Gastrocnemius medialis (tissue), 4 donors: Measurements from ENCODE around the gene C6orf89. TPM values are rescaled to one million over a fixed set of nuclear protein-coding genes. Genes with fewer than 3 reads are reported as not detected.
A peak's percentile ranks its signal among the peaks of the same experiment; 100 is the strongest.

Experiments
- ATAC-seq, 2 donors: fragments of 150-250 bp; one replicate each; pipeline ENCODE4 v1.9.1; 2016
- DNase-seq, 2 donors: peaks; one replicate each; pipeline ENCODE4 v3.0.0-alpha.2; 2019
- H3K27ac ChIP-seq, 4 donors: fragments of 200-600 bp; sonication (generic); 1 replicate in 1 of 4; 2 replicates in 3 of 4; pipeline ENCODE4 v1.5.1; 2016 to 2018; ENCODE audit warnings: mild to moderate bottlenecking in 2 of 4, moderate library complexity in 1 of 4
- H3K27me3 ChIP-seq, 3 donors: fragments of 200-600 bp; sonication (generic) in 2 of 3; 1 replicate in 1 of 3; 2 replicates in 2 of 3; pipeline versions ENCODE4 v1.5.1 to v1.6.0; 2016 to 2019; ENCODE audit warnings: mild to moderate bottlenecking in 1 of 3, moderate library complexity in 1 of 3
- H3K36me3 ChIP-seq, 2 donors: fragments of 200-600 bp; sonication (generic) in 1 of 2; one replicate each; pipeline ENCODE4 v1.5.1; 2017 to 2018
- H3K4me1 ChIP-seq, 2 donors: fragments of 200-600 bp; sonication (generic) in 1 of 2; one replicate each; pipeline ENCODE4 v1.5.1; 2016 to 2017; ENCODE audit warnings: mild to moderate bottlenecking in 2 of 2
- H3K4me3 ChIP-seq, 4 donors: fragments of 200-600 bp; sonication (generic) in 3 of 4; 1 replicate in 1 of 4; 2 replicates in 3 of 4; pipeline ENCODE4 v1.5.1; 2016 to 2019; ENCODE audit warnings: mild to moderate bottlenecking in 2 of 4
- H3K9me3 ChIP-seq, 3 donors: fragments of 200-600 bp; sonication (generic) in 2 of 3; 1 replicate in 1 of 3; 2 replicates in 2 of 3; pipeline ENCODE4 v1.5.1; 2016 to 2019
- CTCF ChIP-seq, 5 experiments: fragments of 450-650 bp in 3 of 5; fragments of 200-600 bp in 2 of 5; sonication (generic) in 2 of 5; IDR thresholded peaks in 4 of 5; conservative IDR thresholded peaks in 1 of 5; 1 replicate in 4 of 5; 2 replicates in 1 of 5; pipeline ENCODE4 v1.5.1; 2016 to 2019; ENCODE audit warnings: antibody characterized with exemption in 5 of 5, mild to moderate bottlenecking in 3 of 5, moderate library complexity in 3 of 5
- POLR2A ChIP-seq, 2 donors: fragments of 450-650 bp; IDR thresholded peaks; one replicate each; pipeline ENCODE4 v1.6.1; 2017; ENCODE audit warnings: antibody characterized with exemption in 2 of 2, mild to moderate bottlenecking in 2 of 2, moderate library complexity in 2 of 2
- in situ Hi-C, 4 donors: fragments of 200-750 bp; cut with MboI; loops; one replicate each; pipeline versions ENCODE4 v1.15.0 to v1.8.0; 2017; ENCODE audit warnings: low sequenced_read_pairs in 4 of 4
- intact Hi-C: fragments of 100-400 bp; cut with DNase I; formaldehyde crosslinking; loops from one replicate; pipeline ENCODE4 v1.15.1; 2023; ENCODE audit warnings: low total_unique reads
- total RNA-seq, 4 donors: library from RNA; depleted of rRNA; stranded (reverse); fragments of >200 nt; gene quantifications; one replicate each; pipeline versions ENCODE4 v1.1.0 to v1.2.3, GENCODE V29; 2016

C6orf89 gene
- total RNA-seq, 4 donors from 2014 or later, result 30.8 to 53.2 (median 38.8) TPM

GRCh38 chr6:36851626-36852025, 34.1 kb upstream of the C6orf89 start:
- H3K4me1 ChIP-seq, result peaks cover 29 to 34% of the 10 kb centered on the region in 2 donors
- no peak for DNase-seq
- in situ Hi-C loops, result loop anchor here (5.0 to 25.0 kb wide), 3 partner anchors 84 to 239 kb away; no protein-coding TSS in a partner anchor

GRCh38 chr6:36852481-36853147, 33.1 kb upstream of the C6orf89 start:
- no peaks in the 10 kb centered on the region for H3K9me3 ChIP-seq
- in situ Hi-C loops, result loop anchor here (5.0 to 25.0 kb wide), 3 partner anchors 85 to 240 kb away; no protein-coding TSS in a partner anchor
- peak; percentile 52 to 72 for ATAC-seq
- H3K4me3 ChIP-seq, result no peak overlapping the region
- peak in 1 of 2 donors; percentile 68 for DNase-seq
- H3K4me1 ChIP-seq, result peaks cover 29 to 34% of the 10 kb centered on the region in 2 donors
- peak overlapping the region; percentile 69 to 88 (median 74) for H3K27ac ChIP-seq
- intact Hi-C loops, result loop anchor here (5.0 kb wide), 2 partner anchors 170 to 235 kb away; no protein-coding TSS in a partner anchor
- H3K27me3 ChIP-seq, result no peaks in the 10 kb centered on the region
- TF ChIP-seq POLR2A (IDR thresholded peaks at IDR 0.05) (no peak), CTCF (IDR thresholded peaks at IDR 0.05 in 4 of 5, conservative IDR thresholded peaks at IDR 0.05 in 1 of 5) (peak in 1 of 5 experiments; percentile 9)
- H3K36me3 ChIP-seq, result peaks cover 0 to 11% of the 10 kb centered on the region in 2 donors

More at GRCh38 chr6:36851626-36852025, 34.1 kb upstream of the C6orf89 start:
- no peaks in the 10 kb centered on the region for H3K27me3 ChIP-seq
- H3K27ac ChIP-seq, result no peak overlapping the region
- no peak overlapping the region for H3K4me3 ChIP-seq
- H3K36me3 ChIP-seq, result peaks cover 0 to 11% of the 10 kb centered on the region in 2 donors
- no peak for ATAC-seq
- no peak for TF ChIP-seq POLR2A (IDR thresholded peaks at IDR 0.05)
- no peak for TF ChIP-seq CTCF (IDR thresholded peaks at IDR 0.05 in 4 of 5, conservative IDR thresholded peaks at IDR 0.05 in 1 of 5)
- intact Hi-C loops, result loop anchor here (1.0 to 5.0 kb wide), 4 partner anchors 41 to 234 kb away; no protein-coding TSS in a partner anchor
- H3K9me3 ChIP-seq, result no peaks in the 10 kb centered on the region

- H3K27ac ChIP-seq, result peak overlapping the region; percentile 69 to 88 (median 74)
- in situ Hi-C loops, result loop anchor here (5.0 to 25.0 kb wide), 3 partner anchors 86 to 241 kb away; no protein-coding TSS in a partner anchor
- no peaks in the 10 kb centered on the region for H3K9me3 ChIP-seq
- H3K4me1 ChIP-seq, result peaks cover 29 to 34% of the 10 kb centered on the region in 2 donors
- no peaks in the 10 kb centered on the region for H3K27me3 ChIP-seq
- H3K36me3 ChIP-seq, result peaks cover 0 to 11% of the 10 kb centered on the region in 2 donors
- TF ChIP-seq POLR2A (IDR thresholded peaks at IDR 0.05) (no peak), CTCF (IDR thresholded peaks at IDR 0.05 in 4 of 5, conservative IDR thresholded peaks at IDR 0.05 in 1 of 5) (no peak)
- intact Hi-C loops, result loop anchor here (5.0 kb wide), 2 partner anchors 171 to 236 kb away; no protein-coding TSS in a partner anchor
- peak; percentile 64 to 81 for DNase-seq
- H3K4me3 ChIP-seq, result no peak overlapping the region
- peak; percentile 85 to 92 for ATAC-seq
These were observed 32.4 kb upstream of the C6orf89 start for GRCh38 chr6:36853325-36853724.

- ATAC-seq, result no peak
- intact Hi-C loops, result no loop called here
These were observed 30.0 kb upstream of the C6orf89 start for GRCh38 chr6:36855750-36856149.

More at GRCh38 chr6:36855750-36856149, 30.0 kb upstream of the C6orf89 start:
- in situ Hi-C loops, result loop anchor here in 2 of 4 donors (10.0 to 25.0 kb wide), 2 partner anchors 241 to 243 kb away; no protein-coding TSS in a partner anchor
- Histone ChIP-seq H3K36me3 (peaks cover 0 to 11% of the 10 kb centered on the region in 2 donors), H3K27ac (no peak overlapping the region), H3K4me1 (peaks cover 29 to 34% of the 10 kb centered on the region in 2 donors), H3K9me3 (no peaks in the 10 kb centered on the region), H3K27me3 (no peaks in the 10 kb centered on the region), H3K4me3 (no peak overlapping the region)
- TF ChIP-seq CTCF (IDR thresholded peaks at IDR 0.05 in 4 of 5, conservative IDR thresholded peaks at IDR 0.05 in 1 of 5) (no peak), POLR2A (IDR thresholded peaks at IDR 0.05) (no peak)
- no peak for DNase-seq
